ENCODE measurements around the gene SOX6.
"Not testable (repeated sequence)": the region's sequence is repeated elsewhere in the genome, so short reads cannot be mapped to it uniquely, and the experiment has no call there.

The SOX6 gene

GRCh38 chr11:16377746-16378145 lies 21.4 kb upstream of the SOX6 start:
- Histone ChIP-seq H3K36me3 (replicated peaks) (no peaks in the 10 kb centered on the region), H3K27me3 (replicated peaks) (no peaks in the 10 kb centered on the region), H3K27ac (no peak overlapping the region), H3K4me3 (ENCODE audit: low read depth, low read length) (no peak overlapping the region)
- in situ Hi-C loops (cut with HindIII; ENCODE audit: low pct_ligation_motif_present, low sequenced_read_pairs), result no loop called here
- TF ChIP-seq, protein P1, sequence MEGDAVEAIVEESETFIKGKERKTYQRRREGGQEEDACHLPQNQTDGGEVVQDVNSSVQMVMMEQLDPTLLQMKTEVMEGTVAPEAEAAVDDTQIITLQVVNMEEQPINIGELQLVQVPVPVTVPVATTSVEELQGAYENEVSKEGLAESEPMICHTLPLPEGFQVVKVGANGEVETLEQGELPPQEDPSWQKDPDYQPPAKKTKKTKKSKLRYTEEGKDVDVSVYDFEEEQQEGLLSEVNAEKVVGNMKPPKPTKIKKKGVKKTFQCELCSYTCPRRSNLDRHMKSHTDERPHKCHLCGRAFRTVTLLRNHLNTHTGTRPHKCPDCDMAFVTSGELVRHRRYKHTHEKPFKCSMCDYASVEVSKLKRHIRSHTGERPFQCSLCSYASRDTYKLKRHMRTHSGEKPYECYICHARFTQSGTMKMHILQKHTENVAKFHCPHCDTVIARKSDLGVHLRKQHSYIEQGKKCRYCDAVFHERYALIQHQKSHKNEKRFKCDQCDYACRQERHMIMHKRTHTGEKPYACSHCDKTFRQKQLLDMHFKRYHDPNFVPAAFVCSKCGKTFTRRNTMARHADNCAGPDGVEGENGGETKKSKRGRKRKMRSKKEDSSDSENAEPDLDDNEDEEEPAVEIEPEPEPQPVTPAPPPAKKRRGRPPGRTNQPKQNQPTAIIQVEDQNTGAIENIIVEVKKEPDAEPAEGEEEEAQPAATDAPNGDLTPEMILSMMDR (IDR thresholded peaks at IDR 0.05; ENCODE audit: low read depth, low read length, missing control alignments), result no peak
- DNase-seq, result no peak

- DNase-seq; H3K4me3 ChIP-seq (ENCODE audit: low read depth, low read length); H3K27ac ChIP-seq; in situ Hi-C loops (cut with HindIII; ENCODE audit: low pct_ligation_motif_present, low sequenced_read_pairs); H3K27me3 ChIP-seq (replicated peaks); H3K36me3 ChIP-seq (replicated peaks): not testable (repeated sequence)
Measured at GRCh38 chr11:16375664-16376063, 19.3 kb upstream of the SOX6 start.

GRCh38 chr11:16373768-16374167 lies 17.4 kb upstream of the SOX6 start:
- TF ChIP-seq, protein P1 (IDR thresholded peaks at IDR 0.05; ENCODE audit: low read depth, low read length, missing control alignments), result no peak
- Histone ChIP-seq H3K4me3 (ENCODE audit: low read depth, low read length) (no peak overlapping the region), H3K36me3 (replicated peaks) (no peaks in the 10 kb centered on the region), H3K27me3 (replicated peaks) (no peaks in the 10 kb centered on the region), H3K27ac (no peak overlapping the region)
- in situ Hi-C loops (cut with HindIII; ENCODE audit: low pct_ligation_motif_present, low sequenced_read_pairs), result no loop called here
- no peak for DNase-seq

DNA sequence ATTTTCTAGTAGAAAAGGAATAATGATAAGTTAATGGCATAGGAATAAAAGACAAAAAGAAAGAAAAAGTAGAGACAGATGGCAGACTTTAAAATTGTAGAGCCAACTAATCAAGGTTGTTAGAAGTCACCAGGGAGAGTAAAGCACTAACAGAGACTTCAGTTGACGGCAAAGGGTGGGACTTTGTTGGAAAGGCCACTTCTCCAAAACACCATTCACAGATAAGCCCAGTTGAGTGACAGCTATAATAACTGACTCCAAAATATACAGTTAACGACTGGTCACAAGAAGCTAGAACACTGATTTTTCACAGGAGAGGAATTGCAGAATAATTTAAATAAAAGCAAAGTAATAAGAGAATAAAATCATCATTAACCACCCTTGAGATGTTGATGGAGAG lies 16.0 kb upstream of the SOX6 start:
- Histone ChIP-seq H3K27me3 (replicated peaks) (no peaks in the 10 kb centered on the region), H3K27ac (no peak overlapping the region), H3K4me3 (ENCODE audit: low read depth, low read length) (no peak overlapping the region), H3K36me3 (replicated peaks) (no peaks in the 10 kb centered on the region)
- in situ Hi-C loops (cut with HindIII; ENCODE audit: low pct_ligation_motif_present, low sequenced_read_pairs), result no loop called here
- TF ChIP-seq, protein P1 (IDR thresholded peaks at IDR 0.05; ENCODE audit: low read depth, low read length, missing control alignments), result no peak
- DNase-seq, result no peak

DNA sequence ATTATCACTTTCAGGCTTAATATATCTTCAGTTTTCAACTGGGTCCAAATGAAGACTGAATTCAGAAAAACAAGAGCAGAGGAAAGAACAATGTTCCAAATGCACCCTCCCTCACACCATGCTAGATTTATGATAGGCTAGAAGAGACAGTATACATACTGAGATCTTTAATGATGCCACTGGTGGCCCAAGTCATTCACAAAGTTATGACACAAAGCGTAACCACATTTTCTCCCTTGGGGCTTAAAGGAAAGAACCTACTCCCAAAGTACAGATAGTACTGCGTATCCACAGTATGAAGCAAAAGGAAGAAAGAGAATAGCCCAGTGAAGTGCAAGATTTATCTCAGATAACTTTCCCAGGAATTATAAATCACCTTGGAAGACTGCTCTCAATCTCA lies 10.9 kb upstream of the SOX6 start:
- Histone ChIP-seq H3K27ac (no peak overlapping the region), H3K4me3 (ENCODE audit: low read depth, low read length) (no peak overlapping the region)
- in situ Hi-C loops (cut with HindIII; ENCODE audit: low pct_ligation_motif_present, low sequenced_read_pairs), result no loop called here

GRCh38 chr11:16365581-16366228 lies 9.4 kb upstream of the SOX6 start:
- Histone ChIP-seq H3K4me3 (ENCODE audit: low read depth, low read length) (no peak overlapping the region), H3K27ac (no peak overlapping the region), H3K27me3 (replicated peaks) (no peaks in the 10 kb centered on the region), H3K36me3 (replicated peaks) (no peaks in the 10 kb centered on the region)
- DNase-seq, result no peak
- in situ Hi-C loops (cut with HindIII; ENCODE audit: low pct_ligation_motif_present, low sequenced_read_pairs), result no loop called here
- TF ChIP-seq, protein P1 (IDR thresholded peaks at IDR 0.05; ENCODE audit: low read depth, low read length, missing control alignments), result no peak

More for the DNA sequence above, 10.9 kb upstream of the SOX6 start:
- no peaks in the 10 kb centered on the region for H3K27me3 ChIP-seq (replicated peaks)
- TF ChIP-seq, protein P1 (IDR thresholded peaks at IDR 0.05; ENCODE audit: low read depth, low read length, missing control alignments), result no peak
- DNase-seq, result no peak
- no peaks in the 10 kb centered on the region for H3K36me3 ChIP-seq (replicated peaks)

Measured in brain microvascular endothelial cell (primary cell).